Measurements from ENCODE around the gene FMN1. TPM values are rescaled to one million over a fixed set of nuclear protein-coding genes. Genes with fewer than 3 reads are reported as not detected.

Gene FMN1
- total and polyA plus RNA-seq, 2 of the 8 experiments (the other 6 are each of a cell fraction or from before 2014, with no cell fraction given): 0.27 to 3.7 TPM

DNA sequence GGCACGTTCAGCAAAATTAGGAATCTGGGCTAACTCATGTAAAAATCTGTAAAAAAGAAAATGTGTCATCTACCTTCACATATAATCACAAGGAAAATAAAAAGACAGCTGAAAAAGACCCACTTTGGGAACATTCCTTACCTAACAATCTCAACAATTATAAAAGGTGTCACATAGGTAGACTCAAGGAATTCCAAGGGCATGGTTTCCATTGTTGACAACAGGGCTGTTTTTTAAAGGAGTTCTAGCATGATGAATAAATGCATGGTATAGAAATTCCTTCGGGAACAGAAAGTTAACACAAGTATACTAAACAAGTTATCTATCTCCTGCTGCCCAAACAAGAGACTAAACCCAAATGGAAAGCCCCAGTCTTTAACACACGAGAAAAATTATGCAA is 292.5 kb downstream of the FMN1 start:
- Histone ChIP-seq H3K9me3 (ENCODE audit: insufficient read depth in 2 of 2, low read depth in 1 of 2, low read length in 1 of 2) (no peaks in the 10 kb centered on the region), H2BK15ac (ENCODE audit: low read length) (no peak overlapping the region), H3K23ac (ENCODE audit: insufficient read length) (no peak overlapping the region), H3K36me3 (ENCODE audit: control insufficient read depth in 2 of 4, insufficient read depth in 4 of 4, low read length in 3 of 4) (no peaks in the 10 kb centered on the region), H3K4me3 (ENCODE audit: extremely low read depth in 1 of 4, insufficient read depth in 2 of 4, low read depth in 3 of 4, low read length in 4 of 4) (no peak overlapping the region), H3K27ac (ENCODE audit: low read depth, low read length) (no peak overlapping the region), H2AFZ (ENCODE audit: low read length) (no peak overlapping the region), H3K79me1 (ENCODE audit: low read depth, low read length) (no peaks in the 10 kb centered on the region), H4K5ac (ENCODE audit: insufficient read length, low read depth, low read length) (no peak overlapping the region), H2BK5ac (ENCODE audit: low read depth, low read length) (no peak overlapping the region), H3K79me2 (ENCODE audit: control insufficient read depth in 1 of 2, insufficient read depth in 2 of 2, low read length in 2 of 2) (no peaks in the 10 kb centered on the region), H2BK120ac (replicated peaks; ENCODE audit: low read depth, low read length) (no peak overlapping the region), H3K4ac (replicated peaks; ENCODE audit: insufficient read length, low read depth, low read length) (no peak overlapping the region), H3K27me3 (replicated peaks in 1 of 4; ENCODE audit: control insufficient read depth in 3 of 4, extremely low read depth in 1 of 4, insufficient read depth in 3 of 4, low read length in 3 of 4) (no peaks in the 10 kb centered on the region; a peak in 1 of 7 replicates), H3K4me1 (replicated peaks in 1 of 4; ENCODE audit: control insufficient read depth in 3 of 4, insufficient read depth in 4 of 4, low read length in 3 of 4) (peaks cover 2 to 13% (median 4%) of the 10 kb centered on the region in 4 experiments; a peak in 4 of 7 replicates), H3K23me2 (ENCODE audit: low read depth, low read length) (no peaks in the 10 kb centered on the region; the same call in 1 of the 2 replicates), H4K20me1 (replicated peaks in 1 of 2; ENCODE audit: control insufficient read depth in 1 of 2, insufficient read depth in 2 of 2, low read length in 2 of 2) (no peaks in the 10 kb centered on the region), H3K4me2 (ENCODE audit: insufficient read depth in 1 of 2, low read depth in 2 of 2, low read length in 2 of 2) (no peak overlapping the region), H3K18ac (ENCODE audit: extremely low read depth, low read length) (no peak overlapping the region), H3K14ac (ENCODE audit: insufficient read length) (no peak overlapping the region), H4K8ac (ENCODE audit: extremely low read depth, insufficient read depth, low read length) (no peak overlapping the region), H3K9ac (replicated peaks in 1 of 4; ENCODE audit: extremely low read depth in 1 of 4, low read depth in 3 of 4, low read length in 3 of 4) (no peak overlapping the region), H2BK20ac (ENCODE audit: low read length) (no peak overlapping the region), H2AK5ac (ENCODE audit: low read depth, low read length) (no peak overlapping the region), H2BK12ac (ENCODE audit: low read depth, low read length) (no peak overlapping the region; the same call in 1 of the 2 replicates), H4K91ac (replicated peaks; ENCODE audit: insufficient read length, low read length) (no peak overlapping the region), H3K56ac (replicated peaks; ENCODE audit: insufficient read length, low read depth, low read length) (no peak overlapping the region)
- TF ChIP-seq TEAD4 (IDR thresholded peaks at IDR 0.05; ENCODE audit: low read depth, low read length) (peak; percentile 38; the same call in 1 of the 2 replicates), HDAC6 (IDR thresholded peaks at IDR 0.05; ENCODE audit: low read depth, low read length) (no peak)
- DNase-seq (ENCODE audit: low read depth in 1 of 2, low spot score in 2 of 2): no peak
- WGBS, 2 experiments (ENCODE audit: extremely low coverage in 1 of 2, insufficient coverage in 1 of 2, insufficient read length in 1 of 2, insufficient replicate concordance in 2 of 2, low coverage in 1 of 2, low lambda C conversion rate in 2 of 2, missing lambda C conversion rate in 1 of 2): 85% methylated on average over 3 of the region's 3 CpGs; no CpG with 5 or more reads in 1 of the 2 experiments
- POLR2A ChIA-PET (ENCODE audit: partially characterized antibody): interaction anchor here (0.9 kb wide), 1 partner anchor 12 kb away, joined by 3 read pairs; no protein-coding TSS in a partner anchor
- CTCF ChIA-PET (ENCODE audit: partially characterized antibody): interaction anchor here (1.3 to 2.1 kb wide), 3 partner anchors 11 to 57 kb away, joined by 3 to 5 read pairs (median 4); no protein-coding TSS in a partner anchor
- FAIRE-seq: no peak
